GM18870 (cell line): ENCODE data around the gene VCAM1.
A peak's percentile ranks its signal among the peaks of the same experiment; 100 is the strongest.
"Not testable (repeated sequence)": the region's sequence is repeated elsewhere in the genome, so short reads cannot be mapped to it uniquely, and the experiment has no call there.

Experiments used
- ATAC-seq: cut with Tn5 transposase; IDR thresholded peaks from one replicate; pipeline ENCODE4 v1.9.1; 2021; ENCODE audit warnings: moderate library complexity; ENCODE audit not compliant: unreplicated experiment

VCAM1 gene, protein sequence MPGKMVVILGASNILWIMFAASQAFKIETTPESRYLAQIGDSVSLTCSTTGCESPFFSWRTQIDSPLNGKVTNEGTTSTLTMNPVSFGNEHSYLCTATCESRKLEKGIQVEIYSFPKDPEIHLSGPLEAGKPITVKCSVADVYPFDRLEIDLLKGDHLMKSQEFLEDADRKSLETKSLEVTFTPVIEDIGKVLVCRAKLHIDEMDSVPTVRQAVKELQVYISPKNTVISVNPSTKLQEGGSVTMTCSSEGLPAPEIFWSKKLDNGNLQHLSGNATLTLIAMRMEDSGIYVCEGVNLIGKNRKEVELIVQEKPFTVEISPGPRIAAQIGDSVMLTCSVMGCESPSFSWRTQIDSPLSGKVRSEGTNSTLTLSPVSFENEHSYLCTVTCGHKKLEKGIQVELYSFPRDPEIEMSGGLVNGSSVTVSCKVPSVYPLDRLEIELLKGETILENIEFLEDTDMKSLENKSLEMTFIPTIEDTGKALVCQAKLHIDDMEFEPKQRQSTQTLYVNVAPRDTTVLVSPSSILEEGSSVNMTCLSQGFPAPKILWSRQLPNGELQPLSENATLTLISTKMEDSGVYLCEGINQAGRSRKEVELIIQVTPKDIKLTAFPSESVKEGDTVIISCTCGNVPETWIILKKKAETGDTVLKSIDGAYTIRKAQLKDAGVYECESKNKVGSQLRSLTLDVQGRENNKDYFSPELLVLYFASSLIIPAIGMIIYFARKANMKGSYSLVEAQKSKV

DNA sequence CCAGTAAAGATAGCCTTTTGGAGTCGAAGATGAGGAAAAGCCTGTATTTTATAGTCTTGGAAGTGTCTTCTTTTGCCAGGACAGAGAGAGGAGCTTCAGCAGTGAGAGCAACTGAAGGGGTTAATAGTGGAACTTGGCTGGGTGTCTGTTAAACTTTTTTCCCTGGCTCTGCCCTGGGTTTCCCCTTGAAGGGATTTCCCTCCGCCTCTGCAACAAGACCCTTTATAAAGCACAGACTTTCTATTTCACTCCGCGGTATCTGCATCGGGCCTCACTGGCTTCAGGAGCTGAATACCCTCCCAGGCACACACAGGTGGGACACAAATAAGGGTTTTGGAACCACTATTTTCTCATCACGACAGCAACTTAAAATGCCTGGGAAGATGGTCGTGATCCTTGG lies at the start of gene VCAM1:
VCAM1 (plus strand) TSS at position 253 of the 400 bp plus-strand sequence; CDS start at position 372, 119 bp downstream.
- peak; percentile 71 for ATAC-seq

DNA sequence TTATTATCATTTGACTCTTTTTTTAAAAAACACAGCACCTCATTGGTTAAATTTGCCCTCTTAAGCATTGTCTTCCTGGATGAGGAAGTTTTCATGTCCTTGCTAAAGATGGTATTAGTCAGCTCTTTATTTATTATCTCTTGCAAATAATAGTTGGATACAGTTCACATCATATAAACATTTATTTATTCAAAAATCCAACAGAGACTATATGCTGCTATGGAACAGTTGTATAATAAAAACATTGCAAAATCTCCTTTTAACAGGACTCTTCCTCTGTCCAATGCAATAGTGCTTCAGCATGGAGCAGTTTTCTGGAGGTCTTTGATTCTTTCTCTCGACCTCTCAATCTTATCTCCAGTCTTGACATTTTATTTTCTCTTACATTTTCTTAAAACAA lies 49.5 kb upstream of the VCAM1 start:
- ATAC-seq = no peak

DNA sequence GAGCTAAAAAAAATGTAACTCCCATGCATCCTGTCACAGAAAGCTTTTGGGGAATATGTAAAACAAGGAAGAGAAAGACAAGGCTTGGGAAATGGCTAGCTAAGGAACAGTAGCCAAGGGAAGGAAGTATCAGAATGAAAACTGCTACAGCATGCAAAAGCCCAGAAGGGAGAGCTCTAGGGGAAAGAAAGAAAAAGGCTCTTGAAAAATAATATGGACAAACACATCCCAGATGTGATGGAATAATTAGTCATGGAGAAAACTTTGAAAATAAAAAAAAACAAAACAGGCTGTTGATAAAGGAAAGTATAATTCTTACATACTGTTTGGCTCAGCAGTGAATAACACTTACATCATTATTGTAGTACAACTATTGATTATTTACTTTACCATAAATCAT lies 47.9 kb upstream of the VCAM1 start:
- ATAC-seq = no peak

DNA sequence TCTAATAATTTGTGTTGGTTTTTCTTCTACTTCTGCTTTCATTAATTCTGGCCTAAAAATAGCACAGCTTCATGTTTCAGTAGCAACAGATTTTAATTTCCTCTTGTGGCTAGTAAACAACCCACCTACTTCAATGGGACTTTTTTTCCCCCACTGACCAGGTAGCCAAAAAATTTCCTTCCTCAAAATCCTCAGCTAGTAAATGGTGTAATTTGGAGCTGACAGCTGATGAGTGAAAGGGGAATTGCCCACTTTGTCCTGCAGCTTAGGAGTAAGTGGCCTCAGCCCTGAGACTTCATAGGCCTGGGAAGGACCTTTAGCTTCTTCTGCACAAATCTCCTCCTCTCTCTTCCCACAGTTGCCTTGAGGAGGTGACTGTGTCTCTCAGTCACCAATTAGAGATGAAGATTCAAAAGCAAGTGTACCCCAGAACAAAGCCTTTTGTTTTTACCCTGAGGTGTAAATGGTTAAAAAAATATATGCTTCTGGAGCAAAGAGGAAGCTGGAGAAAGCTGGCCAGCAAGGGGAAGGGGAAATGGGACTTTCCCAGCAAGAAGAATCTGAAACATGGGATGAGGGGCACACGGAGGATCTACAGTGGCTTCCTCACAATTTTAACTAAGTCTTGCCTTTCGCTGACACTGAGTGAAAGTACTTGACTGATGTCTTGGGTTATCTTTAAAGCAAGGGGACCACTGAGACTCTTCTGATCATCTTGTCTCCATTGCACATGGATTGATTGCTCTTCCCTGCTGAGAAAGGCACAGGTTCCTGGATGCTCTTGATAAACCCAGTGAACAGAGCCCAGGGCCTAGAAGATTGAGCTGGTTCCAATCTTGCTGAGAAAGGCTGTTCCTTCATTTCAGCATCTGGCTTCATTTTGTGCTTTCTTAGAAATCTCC lies 35.8 kb upstream of the VCAM1 start:
- no peak for ATAC-seq

DNA sequence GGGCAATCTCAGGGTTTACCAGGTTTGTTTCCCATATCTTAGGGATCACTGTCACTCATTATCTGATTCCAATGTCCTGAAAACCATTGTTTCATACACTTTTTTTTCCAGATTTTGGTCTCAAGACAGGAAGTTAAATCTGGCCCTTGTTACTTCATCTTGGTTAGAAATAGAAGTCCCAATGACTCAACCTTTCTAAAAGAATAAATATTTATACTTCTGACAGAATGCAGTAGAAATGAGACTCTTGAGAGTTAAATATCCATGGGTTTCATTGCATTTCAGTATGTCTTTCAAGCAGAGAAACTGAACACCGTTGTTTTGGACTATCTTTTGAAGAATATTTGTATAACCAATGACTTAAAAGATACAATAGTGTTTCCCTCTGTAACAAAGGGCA lies 19.8 kb upstream of the VCAM1 start:
- ATAC-seq = no peak

DNA sequence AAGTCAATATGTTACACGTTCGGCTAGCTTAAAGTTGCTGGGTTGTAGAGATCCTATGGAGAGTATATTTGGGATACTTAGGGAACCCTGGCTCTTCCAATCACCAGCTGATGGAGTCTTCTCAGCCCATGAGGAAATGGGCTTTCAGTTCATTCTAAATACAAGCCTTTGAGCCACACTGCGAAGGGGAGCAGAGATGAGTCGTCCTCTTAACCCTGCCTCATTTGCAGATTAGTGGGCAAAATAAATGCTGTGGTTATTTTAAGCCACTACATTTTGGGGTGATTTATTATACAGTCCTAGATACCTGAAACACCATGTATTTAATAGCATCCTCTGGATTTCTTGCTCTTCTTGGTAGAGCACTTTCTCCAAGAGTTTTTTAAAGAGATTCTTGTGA lies 19.0 kb upstream of the VCAM1 start:
- ATAC-seq = no peak

DNA sequence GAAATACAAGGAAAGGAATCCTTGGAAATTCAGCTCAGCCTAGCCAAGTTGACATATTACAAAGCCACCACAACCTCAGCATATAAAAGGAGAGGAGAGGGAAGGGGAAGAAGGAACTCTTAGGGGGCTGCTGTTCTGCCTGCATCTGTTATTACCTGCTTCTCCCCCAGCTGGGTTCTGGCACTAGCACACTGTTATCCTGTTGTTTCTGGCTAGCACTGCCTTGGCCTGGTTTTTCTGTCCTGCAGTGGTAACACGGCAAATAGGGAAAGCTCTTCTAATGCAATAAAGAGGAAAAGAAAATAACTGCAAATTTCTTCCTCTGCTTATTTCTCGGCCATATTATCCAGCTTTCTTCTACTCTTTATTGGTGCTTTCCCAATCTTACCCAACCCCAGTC lies 16.5 kb upstream of the VCAM1 start:
- no peak for ATAC-seq

DNA sequence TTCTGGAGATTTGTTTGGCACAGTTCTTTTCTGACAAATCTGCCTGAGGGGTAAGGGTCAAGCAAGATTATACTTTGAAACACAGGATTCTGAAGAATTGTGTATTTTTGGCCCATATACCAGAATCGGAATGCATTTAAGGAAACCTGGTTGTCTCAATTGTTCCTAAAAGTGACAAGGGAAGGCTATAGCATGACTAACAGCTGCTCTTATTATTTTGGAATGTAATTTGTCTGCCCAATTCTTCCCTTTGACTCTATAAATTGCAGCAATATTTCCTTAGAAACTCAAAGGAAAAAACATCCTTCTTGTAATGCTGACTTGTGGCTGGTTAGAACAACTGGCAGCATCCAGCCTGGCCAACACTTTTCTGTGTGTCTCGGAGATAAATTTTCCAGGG lies 15.8 kb upstream of the VCAM1 start:
- no peak for ATAC-seq

DNA sequence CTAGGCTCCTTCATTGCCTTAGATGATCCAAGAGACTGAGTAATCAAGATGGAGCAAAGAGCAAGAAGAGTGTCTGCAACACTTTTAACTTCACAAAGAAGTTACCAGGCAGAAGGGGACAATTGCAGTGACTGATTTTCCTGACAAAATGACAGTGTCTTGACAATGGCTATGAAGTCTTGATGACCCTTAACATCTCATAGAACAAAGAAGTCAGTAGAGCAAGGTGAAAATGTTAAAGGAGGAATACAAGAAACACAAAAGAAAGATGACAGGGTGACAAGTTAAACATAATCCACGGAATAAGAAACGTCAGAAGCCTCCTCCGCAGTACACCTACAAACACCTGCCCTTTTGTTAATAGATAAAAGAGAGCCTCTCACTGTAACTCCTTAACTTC lies 15.1 kb upstream of the VCAM1 start:
- ATAC-seq = no peak

DNA sequence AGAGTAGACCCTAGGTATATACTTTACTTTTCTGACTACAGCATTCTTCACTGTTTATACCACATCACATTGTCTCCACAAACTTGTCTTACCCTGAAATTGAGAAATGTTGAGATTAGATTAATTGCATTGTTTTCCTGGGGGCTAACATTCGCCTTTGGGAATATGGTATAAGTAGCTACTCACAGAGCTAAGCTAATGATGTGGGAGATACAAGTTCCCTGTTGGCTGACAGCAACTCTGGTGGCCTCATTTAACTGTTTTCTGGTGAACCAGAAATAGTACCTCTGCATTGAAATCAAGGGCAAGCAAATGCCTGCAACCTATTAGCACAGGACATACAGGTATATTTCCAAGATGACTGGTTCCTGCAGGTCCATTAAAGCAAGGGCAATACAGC lies 13.2 kb upstream of the VCAM1 start:
- ATAC-seq = no peak

DNA sequence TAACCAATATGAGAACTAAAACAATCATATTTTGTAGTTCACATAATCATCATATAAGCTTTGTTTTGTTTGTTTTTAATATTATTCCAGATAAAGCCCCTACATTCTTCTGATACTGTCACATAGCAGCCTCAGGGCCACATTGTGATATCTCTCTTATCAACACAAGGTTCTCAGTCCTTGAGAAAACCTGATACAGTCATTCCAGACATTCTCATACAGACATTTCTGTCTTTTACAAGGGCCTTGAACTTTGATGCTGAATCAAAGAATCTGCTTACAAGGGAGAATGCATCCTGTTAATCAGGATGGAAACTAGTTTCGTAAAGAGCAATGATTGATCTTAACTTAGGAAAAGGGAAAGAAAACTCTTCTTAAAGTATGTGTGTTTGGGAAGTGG lies 12.7 kb upstream of the VCAM1 start:
- no peak for ATAC-seq

DNA sequence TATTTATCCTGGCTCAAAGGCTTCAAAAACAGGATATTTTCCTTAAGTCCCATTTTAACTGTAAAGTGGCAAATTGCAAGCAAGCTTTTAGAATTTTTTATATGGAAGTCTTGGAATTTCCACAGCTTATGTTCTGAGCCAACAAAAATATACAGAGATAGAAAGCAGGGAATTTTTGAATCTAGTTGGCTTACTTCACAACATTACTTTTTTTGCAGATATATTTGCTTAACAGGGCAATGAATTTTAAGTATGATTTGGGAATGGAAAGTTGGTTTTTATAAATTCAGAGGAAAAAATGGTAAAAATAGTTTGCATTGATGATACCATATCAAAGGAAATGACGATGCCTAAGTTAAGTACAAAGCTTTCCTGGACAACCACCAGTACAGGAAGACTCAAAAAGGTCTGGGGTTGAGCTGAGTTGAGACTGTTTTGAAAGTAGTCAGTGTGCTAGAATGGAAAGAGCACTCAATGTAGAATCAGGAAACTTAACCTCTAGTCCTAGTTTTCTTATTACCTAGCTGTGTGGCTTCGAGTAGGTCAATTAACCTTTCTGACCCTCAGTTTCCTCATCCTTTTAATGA lies 11.0 kb upstream of the VCAM1 start:
- ATAC-seq = no peak

DNA sequence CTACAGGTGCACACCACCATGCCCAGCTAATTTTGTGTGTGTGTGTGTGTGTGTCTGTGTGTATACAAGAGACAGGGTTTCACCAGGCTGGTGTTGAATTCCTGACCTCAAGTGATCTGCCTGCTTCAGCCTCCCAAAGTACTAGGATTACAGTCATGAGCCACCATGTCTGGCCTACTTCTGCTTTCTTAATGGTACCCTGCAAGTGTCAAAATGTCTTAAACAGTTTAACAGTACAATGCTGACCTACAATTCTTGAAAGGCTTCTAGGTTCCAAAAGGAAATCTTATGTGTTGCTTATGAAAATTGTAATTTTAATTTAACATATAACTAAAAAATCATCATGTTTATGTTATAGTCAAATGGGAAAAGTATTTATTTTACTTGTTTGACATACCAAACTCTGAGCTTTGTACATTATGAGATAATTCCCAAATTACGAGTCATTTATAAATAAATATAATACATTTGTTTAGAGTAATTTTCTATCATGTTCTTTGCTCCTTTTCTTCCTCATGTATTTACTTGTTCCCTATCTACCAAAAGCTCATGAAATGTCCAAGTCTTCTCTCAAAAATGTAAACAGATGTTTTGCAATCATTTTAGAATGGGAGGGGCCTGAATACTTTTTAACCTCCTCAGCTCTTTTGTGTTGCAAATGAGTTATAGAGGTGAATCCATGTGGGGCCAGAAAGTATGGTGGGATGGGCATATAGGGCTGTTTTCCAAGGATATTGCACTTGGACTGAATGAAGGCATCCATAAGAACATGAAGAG lies 8.4 kb upstream of the VCAM1 start:
- no peak for ATAC-seq

DNA sequence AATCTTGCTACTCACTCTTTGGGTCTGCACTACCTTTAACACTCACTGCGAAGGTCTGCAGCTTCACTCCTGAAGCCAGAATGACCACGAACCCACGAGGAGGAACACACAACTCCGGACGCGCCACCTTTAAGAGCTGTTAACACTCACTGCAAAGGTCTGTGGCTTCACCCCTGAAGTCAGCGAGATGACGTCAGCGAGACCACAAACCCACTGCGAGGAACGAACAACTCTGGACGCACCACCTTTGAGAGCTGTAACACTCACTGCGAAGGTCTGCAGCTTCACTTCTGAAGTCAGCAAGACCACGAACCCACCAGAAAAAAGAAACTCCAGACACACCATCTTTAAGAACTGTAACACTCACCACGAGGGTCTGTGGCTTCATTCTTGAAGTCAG lies 6.5 kb upstream of the VCAM1 start:
- ATAC-seq = not testable (repeated sequence)

DNA sequence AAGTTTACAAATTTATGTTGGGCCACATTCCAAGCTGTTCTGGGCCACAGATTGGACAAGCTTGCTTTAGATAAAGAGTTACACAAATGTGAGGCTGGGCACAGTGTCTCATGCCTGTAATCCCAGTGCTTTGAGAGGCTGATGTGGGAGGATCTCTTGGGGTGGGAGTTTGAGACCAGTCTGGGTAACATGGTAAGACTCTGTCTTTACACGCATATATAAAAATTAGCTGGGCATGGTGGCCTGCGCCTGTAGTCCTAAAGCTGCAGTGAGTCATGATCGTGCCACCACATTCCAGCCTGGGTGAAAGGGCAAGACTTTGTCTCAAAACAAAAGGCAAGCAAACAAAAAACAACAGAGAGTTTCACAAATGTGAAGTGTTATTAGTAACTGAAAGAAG lies 5.9 kb upstream of the VCAM1 start:
- ATAC-seq = no peak

DNA sequence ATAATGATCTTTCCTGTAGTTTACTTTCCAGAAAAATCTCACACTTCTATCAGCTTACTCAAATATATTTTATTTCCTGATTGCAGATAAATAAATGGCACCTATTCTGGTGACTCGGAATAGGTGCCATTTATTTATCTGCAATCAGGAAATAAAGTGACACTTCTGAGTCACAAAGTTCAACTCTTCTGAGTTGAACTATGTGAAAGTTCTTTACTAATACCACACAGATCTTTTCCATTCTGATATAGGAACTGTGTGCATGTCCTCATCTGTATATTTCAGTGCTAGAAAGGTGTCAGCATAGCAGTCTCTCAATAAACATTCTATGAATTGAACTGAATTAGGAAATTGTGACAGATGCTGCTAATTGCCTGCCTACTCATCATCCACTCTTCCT lies 4.9 kb upstream of the VCAM1 start:
- ATAC-seq = no peak

DNA sequence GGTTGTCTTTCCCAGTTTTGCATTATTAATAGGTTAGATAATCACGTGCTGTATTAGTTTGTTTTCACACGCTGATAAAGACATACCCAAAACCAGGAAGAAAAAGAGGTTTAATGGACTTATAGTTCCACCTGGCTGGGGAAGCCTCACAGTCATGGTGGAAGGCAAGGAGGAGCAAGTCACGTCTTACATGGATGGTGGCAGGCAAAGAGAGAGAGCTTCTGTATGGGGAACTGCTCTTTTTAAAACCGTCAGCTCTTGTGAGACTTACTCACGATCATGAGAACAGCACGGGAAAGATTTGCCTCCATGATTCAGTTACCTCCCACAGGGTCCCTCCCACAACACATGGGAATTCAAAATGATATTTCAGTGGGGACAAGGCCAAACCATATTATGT lies 2.3 kb upstream of the VCAM1 start:
- ATAC-seq = no peak

DNA sequence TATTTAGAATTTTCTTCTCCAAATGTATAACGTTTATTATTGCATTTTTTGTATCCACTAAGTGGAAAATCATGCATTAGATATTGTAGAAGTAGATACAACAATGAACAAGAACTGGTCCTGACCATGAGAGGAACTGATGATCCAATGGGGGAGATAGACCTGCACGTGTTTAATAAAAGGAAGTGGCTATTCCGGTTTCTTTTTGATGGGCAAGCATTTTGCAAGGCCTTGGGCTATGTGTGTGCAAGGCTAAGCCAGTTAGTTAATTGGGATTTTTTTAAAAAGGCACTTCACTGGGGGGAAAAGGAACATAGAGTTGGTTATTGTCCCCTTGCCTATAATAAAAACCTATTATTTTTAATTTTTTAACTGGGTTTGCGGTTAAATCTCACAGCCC lies 961 bp upstream of the VCAM1 start:
- ATAC-seq = no peak

DNA sequence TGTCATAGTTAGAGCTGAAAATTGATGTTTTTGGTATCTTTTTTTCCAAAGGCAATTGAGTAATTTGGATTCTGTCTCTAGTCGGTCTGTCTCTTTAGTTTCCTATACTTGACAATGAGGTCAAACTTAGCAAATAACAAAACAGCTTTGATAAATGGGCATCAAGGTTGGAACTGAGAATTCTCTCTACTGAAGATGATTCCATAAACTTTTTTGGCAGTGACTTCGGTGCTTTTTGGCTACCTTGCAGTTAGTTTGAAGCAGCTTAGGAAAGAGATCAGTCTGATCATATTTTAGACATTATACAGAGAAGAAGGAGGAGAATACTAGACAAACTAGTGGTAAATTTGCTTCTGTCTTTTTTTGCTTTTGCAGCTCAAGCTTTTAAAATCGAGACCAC lies 559 bp downstream of the VCAM1 start:
- ATAC-seq = no peak

DNA sequence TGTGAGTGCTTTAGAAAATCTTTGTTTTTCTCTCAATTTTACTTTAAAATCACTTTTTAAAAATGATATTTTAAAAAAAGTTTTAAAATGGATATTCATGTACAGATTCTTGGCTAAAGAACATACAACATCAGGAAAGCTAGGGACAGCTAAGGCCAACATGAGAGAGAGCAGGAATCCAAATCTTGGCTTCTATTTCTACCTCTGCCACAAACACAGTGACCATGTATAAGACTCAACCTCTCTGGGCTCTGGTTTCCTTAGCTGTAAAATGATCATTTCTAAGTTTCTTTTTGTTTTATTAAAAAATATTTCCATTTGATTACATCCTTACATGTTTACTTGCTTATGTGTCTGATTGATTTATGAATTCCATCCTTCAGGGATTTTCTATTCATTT lies 1.2 kb downstream of the VCAM1 start:
- no peak for ATAC-seq
